Thyroid gland (tissue), 4 donors: ENCODE results near the gene GRIN2A. TPM values are rescaled to one million over a fixed set of nuclear protein-coding genes. Genes with fewer than 3 reads are reported as not detected.
A peak's percentile ranks its signal among the peaks of the same experiment; 100 is the strongest.

Experiments
- DNase-seq, 2 donors: peaks; one replicate each; pipeline ENCODE4 v3.0.0-alpha.2; 2019
- H3K27ac ChIP-seq, 3 donors: fragments of 200-600 bp; sonication (generic); 1 replicate in 2 of 3; 2 replicates in 1 of 3; pipeline ENCODE4 v1.5.1; 2016 to 2019; ENCODE audit warnings: mild to moderate bottlenecking in 1 of 3, moderate library complexity in 1 of 3
- H3K27me3 ChIP-seq: fragments of 200-600 bp; sonication (generic); one replicate; pipeline ENCODE4 v1.5.1; 2019
- H3K36me3 ChIP-seq, 2 donors: fragments of 200-600 bp; sonication (generic); one replicate each; pipeline ENCODE4 v1.5.1; 2016 to 2019
- H3K4me1 ChIP-seq, 2 donors: fragments of 200-600 bp; sonication (generic); one replicate each; pipeline ENCODE4 v1.5.1; 2017 to 2019
- H3K4me3 ChIP-seq, 3 donors: fragments of 200-600 bp; sonication (generic); replicated peaks in 1 of 3; 1 replicate in 2 of 3; 2 replicates in 1 of 3; pipeline ENCODE4 v1.5.1; 2016; ENCODE audit warnings: mild to moderate bottlenecking in 1 of 3
- H3K9me3 ChIP-seq: fragments of 200-600 bp; sonication (generic); one replicate; pipeline ENCODE4 v1.5.1; 2017
- POLR2A ChIP-seq, 2 donors: fragments of 450-650 bp; IDR thresholded peaks; one replicate each; pipeline ENCODE4 v1.6.1; 2017; ENCODE audit warnings: antibody characterized with exemption in 2 of 2, mild to moderate bottlenecking in 2 of 2, moderate library complexity in 1 of 2
- WGBS, 2 donors: methylation state at CpG; one replicate each; pipeline ENCODE4 v1.1.5; 2017; 5-methylcytosine and 5-hydroxymethylcytosine counted together
- intact Hi-C: fragments of 100-400 bp; cut with DNase I; formaldehyde crosslinking; loops from one replicate; pipeline ENCODE4 v1.15.1; 2023
- total RNA-seq, 4 donors: library from RNA; depleted of rRNA; stranded (reverse); fragments of >200 nt; gene quantifications; one replicate each; pipeline ENCODE4 v1.2.3, GENCODE V29; 2016
- TF ChIP-seq, protein P1 (sequence below), 6 experiments: fragments of 200-600 bp in 3 of 6; fragments of 450-650 bp in 3 of 6; sonication (generic) in 3 of 6; IDR thresholded peaks; one replicate each; pipeline ENCODE4 v1.5.1; 2016 to 2019; ENCODE audit warnings: antibody characterized with exemption in 6 of 6, mild to moderate bottlenecking in 2 of 6, inconsistent platforms in 1 of 6, moderate library complexity in 1 of 6

GRIN2A gene
- total RNA-seq, 4 donors from 2014 or later, result 0.11 to 1.3 (median 0.53) TPM

DNA sequence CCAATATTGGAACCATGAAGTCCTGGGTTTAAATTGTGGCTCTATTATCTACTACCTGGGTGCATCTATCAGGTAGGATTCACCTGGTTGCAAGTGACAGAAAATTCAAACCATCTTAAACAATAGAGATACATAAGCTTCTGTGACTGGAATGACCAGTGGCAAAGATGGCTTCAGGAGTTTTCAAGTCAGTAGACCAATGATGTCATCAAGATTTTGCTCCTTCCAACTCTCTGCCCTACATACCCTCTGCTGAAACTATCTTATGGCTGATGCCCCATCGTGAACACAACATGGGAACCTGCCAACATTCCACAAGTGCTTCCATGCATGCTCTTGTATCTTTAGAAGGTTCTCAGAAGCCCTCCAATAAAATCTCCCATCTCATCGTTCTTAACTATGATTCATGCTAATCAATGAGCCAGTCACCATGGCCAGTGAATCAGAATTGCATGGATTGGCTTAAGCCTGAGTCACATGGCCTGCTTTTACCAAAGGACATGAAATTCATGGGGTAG lies 180.9 kb downstream of the GRIN2A start:
- Histone ChIP-seq H3K4me1 (no peaks in the 10 kb centered on the region), H3K4me3 (no peak overlapping the region), H3K9me3 (no peaks in the 10 kb centered on the region), H3K27ac (no peak overlapping the region), H3K36me3 (no peaks in the 10 kb centered on the region), H3K27me3 (no peaks in the 10 kb centered on the region)
- TF ChIP-seq, protein P1, sequence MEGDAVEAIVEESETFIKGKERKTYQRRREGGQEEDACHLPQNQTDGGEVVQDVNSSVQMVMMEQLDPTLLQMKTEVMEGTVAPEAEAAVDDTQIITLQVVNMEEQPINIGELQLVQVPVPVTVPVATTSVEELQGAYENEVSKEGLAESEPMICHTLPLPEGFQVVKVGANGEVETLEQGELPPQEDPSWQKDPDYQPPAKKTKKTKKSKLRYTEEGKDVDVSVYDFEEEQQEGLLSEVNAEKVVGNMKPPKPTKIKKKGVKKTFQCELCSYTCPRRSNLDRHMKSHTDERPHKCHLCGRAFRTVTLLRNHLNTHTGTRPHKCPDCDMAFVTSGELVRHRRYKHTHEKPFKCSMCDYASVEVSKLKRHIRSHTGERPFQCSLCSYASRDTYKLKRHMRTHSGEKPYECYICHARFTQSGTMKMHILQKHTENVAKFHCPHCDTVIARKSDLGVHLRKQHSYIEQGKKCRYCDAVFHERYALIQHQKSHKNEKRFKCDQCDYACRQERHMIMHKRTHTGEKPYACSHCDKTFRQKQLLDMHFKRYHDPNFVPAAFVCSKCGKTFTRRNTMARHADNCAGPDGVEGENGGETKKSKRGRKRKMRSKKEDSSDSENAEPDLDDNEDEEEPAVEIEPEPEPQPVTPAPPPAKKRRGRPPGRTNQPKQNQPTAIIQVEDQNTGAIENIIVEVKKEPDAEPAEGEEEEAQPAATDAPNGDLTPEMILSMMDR (IDR thresholded peaks at IDR 0.05), result no peak
- no peak for TF ChIP-seq POLR2A (IDR thresholded peaks at IDR 0.05)
- WGBS, 2 donors, result 33 to 38% methylated on average over 2 of the region's 2 CpGs
- DNase-seq, result peak in 1 of 2 donors; percentile 2
- intact Hi-C loops, result no loop called here

DNA sequence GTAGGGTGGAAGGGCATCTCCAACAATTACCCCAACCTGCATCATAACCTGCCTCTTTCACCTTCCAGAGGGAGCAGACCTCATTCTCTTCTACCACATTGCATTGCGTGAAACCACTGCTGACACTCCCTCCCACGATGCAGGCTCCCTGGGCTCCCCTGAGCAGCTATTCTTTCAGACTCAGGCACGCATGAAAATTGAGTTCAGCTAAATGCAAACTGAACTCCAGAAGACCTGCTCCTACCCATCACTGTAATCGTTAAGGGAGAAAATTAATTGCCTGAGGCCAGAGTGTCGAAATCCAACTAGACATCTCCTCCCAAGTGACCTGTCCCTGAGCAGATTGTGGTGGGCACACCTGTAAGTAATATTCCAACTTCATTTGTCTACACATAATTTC lies 186.0 kb downstream of the GRIN2A start:
- DNase-seq, result no peak
- Histone ChIP-seq H3K27me3 (no peaks in the 10 kb centered on the region), H3K4me1 (no peaks in the 10 kb centered on the region), H3K36me3 (no peaks in the 10 kb centered on the region), H3K9me3 (no peaks in the 10 kb centered on the region), H3K27ac (no peak overlapping the region), H3K4me3 (no peak overlapping the region)
- intact Hi-C loops, result no loop called here
- no peak for TF ChIP-seq POLR2A (IDR thresholded peaks at IDR 0.05)
- TF ChIP-seq, protein P1 (IDR thresholded peaks at IDR 0.05), result no peak
- 41 to 59% methylated on average over 5 of the region's 5 CpGs for WGBS, 2 donors

DNA sequence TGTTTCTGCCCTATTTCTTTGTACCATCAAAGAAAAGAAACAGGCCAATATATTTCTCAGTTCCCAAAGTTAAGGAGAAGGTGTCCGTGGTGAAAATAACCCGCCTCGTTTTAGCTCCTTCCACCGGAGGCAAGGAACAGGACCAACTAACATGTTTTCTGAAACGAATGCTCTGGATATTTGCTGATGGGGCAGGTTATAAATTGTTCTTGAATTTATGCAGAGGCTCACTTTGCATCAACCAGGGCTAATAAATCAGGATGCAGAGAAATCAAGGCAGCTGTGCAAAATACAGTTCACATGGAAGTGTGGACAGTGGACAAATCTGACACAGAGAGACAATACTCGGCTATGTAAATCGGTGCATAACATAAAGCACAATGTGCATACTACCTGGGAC lies 189.8 kb downstream of the GRIN2A start:
- H3K27ac ChIP-seq, result no peak overlapping the region
- no peak overlapping the region for H3K4me3 ChIP-seq
- TF ChIP-seq, protein P1 (IDR thresholded peaks at IDR 0.05), result no peak
- TF ChIP-seq POLR2A (IDR thresholded peaks at IDR 0.05), result no peak
- intact Hi-C loops, result no loop called here
- no peak for DNase-seq
- H3K4me1 ChIP-seq, result no peaks in the 10 kb centered on the region
- no peaks in the 10 kb centered on the region for H3K27me3 ChIP-seq
- WGBS, 2 donors, result 87 to 91% methylated on average over 7 of the region's 7 CpGs
- no peaks in the 10 kb centered on the region for H3K9me3 ChIP-seq
- no peaks in the 10 kb centered on the region for H3K36me3 ChIP-seq

DNA sequence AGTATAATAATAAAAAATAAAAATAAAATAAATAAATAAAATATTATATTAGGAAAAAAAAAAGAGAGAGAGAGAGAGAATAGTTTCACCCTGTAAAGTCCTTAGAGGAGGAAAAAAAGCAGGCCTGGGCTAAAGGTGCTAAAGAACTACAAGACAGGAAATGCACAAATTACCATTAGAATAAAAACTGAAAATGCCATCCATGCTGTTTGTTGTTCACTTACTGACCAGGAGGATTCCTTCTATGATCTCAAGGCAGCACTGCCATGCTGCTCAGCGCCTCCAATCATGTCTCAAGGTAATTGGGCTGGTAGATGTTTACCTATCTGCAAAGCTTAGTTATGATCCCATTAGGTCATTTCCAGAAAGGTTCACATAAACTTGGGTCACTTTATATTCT lies 201.2 kb downstream of the GRIN2A start:
- no peak for DNase-seq
- Histone ChIP-seq H3K9me3 (no peaks in the 10 kb centered on the region), H3K36me3 (no peaks in the 10 kb centered on the region), H3K27ac (no peak overlapping the region), H3K4me1 (no peaks in the 10 kb centered on the region), H3K27me3 (no peaks in the 10 kb centered on the region), H3K4me3 (no peak overlapping the region)
- no peak for TF ChIP-seq POLR2A (IDR thresholded peaks at IDR 0.05)
- TF ChIP-seq, protein P1 (IDR thresholded peaks at IDR 0.05), result no peak
- 73 to 91% methylated on average over 1 of the region's 1 CpG for WGBS, 2 donors
- intact Hi-C loops, result no loop called here

DNA sequence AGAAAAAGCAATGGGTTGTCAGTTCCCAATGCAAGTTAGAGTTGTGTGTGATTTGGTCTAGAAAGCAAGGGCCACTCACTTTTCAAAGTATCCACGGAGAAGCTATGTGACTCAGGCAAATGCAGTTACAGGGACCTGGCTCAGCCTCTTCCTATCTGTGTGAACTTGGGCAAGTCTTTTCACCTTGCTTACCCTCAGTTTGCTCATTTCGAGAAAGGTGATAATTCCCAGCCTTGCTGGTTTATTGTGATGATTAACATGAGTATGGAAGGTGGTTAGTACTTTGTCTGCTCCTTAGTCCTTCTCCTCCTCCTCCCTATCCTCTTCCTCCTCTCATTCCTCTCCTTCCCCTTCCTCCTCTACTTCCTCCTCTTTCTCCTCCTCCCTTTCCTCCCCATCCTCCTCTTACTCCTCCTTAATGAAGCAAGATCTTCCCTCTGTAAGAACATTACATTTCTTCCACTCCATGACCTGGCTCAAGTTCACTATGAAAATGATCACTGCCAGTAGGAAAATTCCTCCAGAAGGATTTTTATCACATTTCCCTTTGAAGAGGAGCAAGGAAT lies 204.0 kb downstream of the GRIN2A start:
- no peaks in the 10 kb centered on the region for H3K4me1 ChIP-seq
- no peaks in the 10 kb centered on the region for H3K36me3 ChIP-seq
- TF ChIP-seq POLR2A (IDR thresholded peaks at IDR 0.05), result no peak
- TF ChIP-seq, protein P1 (IDR thresholded peaks at IDR 0.05), result no peak
- H3K9me3 ChIP-seq, result no peaks in the 10 kb centered on the region
- H3K27me3 ChIP-seq, result no peaks in the 10 kb centered on the region
- no peak overlapping the region for H3K27ac ChIP-seq
- H3K4me3 ChIP-seq, result no peak overlapping the region
- WGBS, 2 donors, result 75 to 88% methylated on average over 2 of the region's 2 CpGs
- no peak for DNase-seq
- intact Hi-C loops, result no loop called here
